Lower leg skin (tissue), 3 donors: ENCODE measurements around the gene ERVMER34-1.

Source experiments
- POLR2A ChIP-seq, 2 donors: fragments of 450-650 bp; IDR thresholded peaks; one replicate each; pipeline ENCODE4 v1.6.1; 2016 to 2017; ENCODE audit warnings: antibody characterized with exemption in 2 of 2, mild to moderate bottlenecking in 1 of 2, moderate library complexity in 1 of 2
- TF ChIP-seq, protein P1 (sequence below), 3 donors: fragments of 450-650 bp; IDR thresholded peaks; one replicate each; pipeline ENCODE4 v1.5.1; 2016; ENCODE audit warnings: antibody characterized with exemption in 3 of 3, mild to moderate bottlenecking in 3 of 3, moderate library complexity in 2 of 3

GRCh38 chr4:52729586-52729985, 21.6 kb downstream of the ERVMER34-1 start:
- TF ChIP-seq, protein P1, sequence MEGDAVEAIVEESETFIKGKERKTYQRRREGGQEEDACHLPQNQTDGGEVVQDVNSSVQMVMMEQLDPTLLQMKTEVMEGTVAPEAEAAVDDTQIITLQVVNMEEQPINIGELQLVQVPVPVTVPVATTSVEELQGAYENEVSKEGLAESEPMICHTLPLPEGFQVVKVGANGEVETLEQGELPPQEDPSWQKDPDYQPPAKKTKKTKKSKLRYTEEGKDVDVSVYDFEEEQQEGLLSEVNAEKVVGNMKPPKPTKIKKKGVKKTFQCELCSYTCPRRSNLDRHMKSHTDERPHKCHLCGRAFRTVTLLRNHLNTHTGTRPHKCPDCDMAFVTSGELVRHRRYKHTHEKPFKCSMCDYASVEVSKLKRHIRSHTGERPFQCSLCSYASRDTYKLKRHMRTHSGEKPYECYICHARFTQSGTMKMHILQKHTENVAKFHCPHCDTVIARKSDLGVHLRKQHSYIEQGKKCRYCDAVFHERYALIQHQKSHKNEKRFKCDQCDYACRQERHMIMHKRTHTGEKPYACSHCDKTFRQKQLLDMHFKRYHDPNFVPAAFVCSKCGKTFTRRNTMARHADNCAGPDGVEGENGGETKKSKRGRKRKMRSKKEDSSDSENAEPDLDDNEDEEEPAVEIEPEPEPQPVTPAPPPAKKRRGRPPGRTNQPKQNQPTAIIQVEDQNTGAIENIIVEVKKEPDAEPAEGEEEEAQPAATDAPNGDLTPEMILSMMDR (IDR thresholded peaks at IDR 0.05), result no peak
- no peak for TF ChIP-seq POLR2A (IDR thresholded peaks at IDR 0.05)
